Gastroesophageal sphincter (tissue), 4 donors: ENCODE data around the gene ETS2. TPM values are rescaled to one million over a fixed set of nuclear protein-coding genes. Genes with fewer than 3 reads are reported as not detected.

ENCODE experiments used
- ATAC-seq: fragments of 150-250 bp; one replicate; pipeline ENCODE4 v1.9.1; 2016; ENCODE audit warnings: mild to moderate bottlenecking, moderate library complexity
- H3K27ac ChIP-seq, 4 donors: fragments of 200-600 bp; sonication (generic) in 3 of 4; 1 replicate in 3 of 4; 2 replicates in 1 of 4; pipeline ENCODE4 v1.5.1; 2016 to 2019
- H3K27me3 ChIP-seq: fragments of 200-600 bp; sonication (generic); one replicate; pipeline ENCODE4 v1.5.1; 2019
- H3K36me3 ChIP-seq, 2 donors: fragments of 200-600 bp; sonication (generic); one replicate each; pipeline ENCODE4 v1.5.1; 2019; ENCODE audit warnings: control low read depth in 1 of 2
- H3K4me1 ChIP-seq, 3 donors: fragments of 200-600 bp; sonication (generic); 1 replicate in 2 of 3; 2 replicates in 1 of 3; pipeline ENCODE4 v1.5.1; 2016 to 2019; ENCODE audit warnings: control low read depth in 2 of 3
- H3K4me3 ChIP-seq, 2 donors: fragments of 200-600 bp; sonication (generic); one replicate each; pipeline ENCODE4 v1.5.1; 2019; ENCODE audit warnings: mild to moderate bottlenecking in 1 of 2, moderate library complexity in 1 of 2
- H3K9me3 ChIP-seq, 3 donors: fragments of 200-600 bp; sonication (generic); one replicate each; pipeline ENCODE4 v1.5.1; 2017 to 2019; ENCODE audit warnings: control low read depth in 2 of 3
- EP300 ChIP-seq: sonication (generic); formaldehyde crosslinking; IDR thresholded peaks from one replicate; pipeline ENCODE4 v1.6.1; 2017; ENCODE audit warnings: antibody characterized with exemption, mild to moderate bottlenecking
- POLR2A ChIP-seq, 2 donors: fragments of 450-650 bp; IDR thresholded peaks; one replicate each; pipeline ENCODE4 v1.6.1; 2017; ENCODE audit warnings: antibody characterized with exemption in 2 of 2, mild to moderate bottlenecking in 2 of 2, moderate library complexity in 1 of 2
- POLR2AphosphoS5 ChIP-seq: sonication (generic); formaldehyde crosslinking; IDR thresholded peaks from one replicate; pipeline ENCODE4 v1.6.1; 2017; ENCODE audit warnings: antibody characterized with exemption
- WGBS, 2 donors: methylation state at CpG; one replicate each; pipeline ENCODE4 v1.1.5; 2018; ENCODE audit warnings: low coverage in 1 of 2; 5-methylcytosine and 5-hydroxymethylcytosine counted together
- total RNA-seq, 4 donors: library from RNA; depleted of rRNA; stranded (reverse); fragments of >200 nt; gene quantifications; one replicate each; pipeline ENCODE4 v1.1.0, GENCODE V29; 2016
- TF ChIP-seq, protein P1 (sequence below), 4 experiments: fragments of 200-600 bp in 2 of 4; fragments of 450-650 bp in 2 of 4; sonication (generic) in 1 of 4; IDR thresholded peaks; one replicate each; pipeline ENCODE4 v1.5.1; 2017 to 2019; ENCODE audit warnings: antibody characterized with exemption in 4 of 4, mild to moderate bottlenecking in 2 of 4, moderate library complexity in 2 of 4

ETS2 gene
- total RNA-seq, 4 donors from 2014 or later, result 50.9 to 169 (median 63.5) TPM

DNA sequence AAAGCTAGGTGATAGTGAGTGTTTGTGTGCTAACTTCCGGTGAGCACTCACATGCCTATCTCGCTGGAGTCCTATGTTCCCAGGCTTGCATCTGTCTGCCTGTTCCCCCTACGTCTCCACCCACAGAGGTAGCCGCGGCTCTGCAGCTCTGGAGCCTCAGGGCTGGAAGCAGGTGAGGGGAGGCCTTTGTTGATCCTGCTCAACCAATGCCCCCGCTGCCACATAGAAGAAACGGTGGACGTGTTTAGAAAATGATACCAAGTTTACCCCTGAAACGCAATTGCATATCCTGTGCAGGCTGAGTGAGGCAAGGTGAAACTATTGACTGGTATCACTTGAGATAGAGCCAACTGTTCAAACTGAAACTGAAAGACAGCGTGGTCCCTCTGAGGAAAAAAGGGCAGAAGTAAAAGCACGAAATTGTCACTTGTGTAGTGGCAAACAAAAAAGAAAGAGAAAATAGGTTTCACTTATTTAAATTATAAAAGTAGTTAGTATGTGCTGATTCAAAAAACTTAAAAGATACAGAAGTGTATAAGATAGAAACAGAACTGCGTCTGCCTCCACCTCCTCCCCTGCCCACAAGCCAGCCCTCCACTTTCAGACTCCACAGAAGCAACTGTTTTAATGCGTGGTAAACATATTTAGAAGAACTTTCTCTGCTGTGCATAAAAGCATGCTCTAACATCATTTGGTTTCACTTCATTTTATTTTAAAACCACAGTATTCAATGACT, 38.6 kb upstream of the ETS2 start:
- no peak for ATAC-seq
- TF ChIP-seq POLR2A (IDR thresholded peaks at IDR 0.05) (no peak), EP300 (no peak), POLR2AphosphoS5 (no peak)
- TF ChIP-seq, protein P1, sequence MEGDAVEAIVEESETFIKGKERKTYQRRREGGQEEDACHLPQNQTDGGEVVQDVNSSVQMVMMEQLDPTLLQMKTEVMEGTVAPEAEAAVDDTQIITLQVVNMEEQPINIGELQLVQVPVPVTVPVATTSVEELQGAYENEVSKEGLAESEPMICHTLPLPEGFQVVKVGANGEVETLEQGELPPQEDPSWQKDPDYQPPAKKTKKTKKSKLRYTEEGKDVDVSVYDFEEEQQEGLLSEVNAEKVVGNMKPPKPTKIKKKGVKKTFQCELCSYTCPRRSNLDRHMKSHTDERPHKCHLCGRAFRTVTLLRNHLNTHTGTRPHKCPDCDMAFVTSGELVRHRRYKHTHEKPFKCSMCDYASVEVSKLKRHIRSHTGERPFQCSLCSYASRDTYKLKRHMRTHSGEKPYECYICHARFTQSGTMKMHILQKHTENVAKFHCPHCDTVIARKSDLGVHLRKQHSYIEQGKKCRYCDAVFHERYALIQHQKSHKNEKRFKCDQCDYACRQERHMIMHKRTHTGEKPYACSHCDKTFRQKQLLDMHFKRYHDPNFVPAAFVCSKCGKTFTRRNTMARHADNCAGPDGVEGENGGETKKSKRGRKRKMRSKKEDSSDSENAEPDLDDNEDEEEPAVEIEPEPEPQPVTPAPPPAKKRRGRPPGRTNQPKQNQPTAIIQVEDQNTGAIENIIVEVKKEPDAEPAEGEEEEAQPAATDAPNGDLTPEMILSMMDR (IDR thresholded peaks at IDR 0.05), result no peak
- Histone ChIP-seq H3K36me3 (no peaks in the 10 kb centered on the region), H3K27ac (no peak overlapping the region), H3K4me3 (peak overlapping the region in 1 of 2 donors; percentile 19), H3K9me3 (no peaks in the 10 kb centered on the region), H3K27me3 (no peaks in the 10 kb centered on the region), H3K4me1 (peaks cover 0 to 28% (median 0%) of the 10 kb centered on the region in 3 donors)
- 75 to 76% methylated on average over 4 to 13 of the region's 13 CpGs for WGBS, 2 donors

DNA sequence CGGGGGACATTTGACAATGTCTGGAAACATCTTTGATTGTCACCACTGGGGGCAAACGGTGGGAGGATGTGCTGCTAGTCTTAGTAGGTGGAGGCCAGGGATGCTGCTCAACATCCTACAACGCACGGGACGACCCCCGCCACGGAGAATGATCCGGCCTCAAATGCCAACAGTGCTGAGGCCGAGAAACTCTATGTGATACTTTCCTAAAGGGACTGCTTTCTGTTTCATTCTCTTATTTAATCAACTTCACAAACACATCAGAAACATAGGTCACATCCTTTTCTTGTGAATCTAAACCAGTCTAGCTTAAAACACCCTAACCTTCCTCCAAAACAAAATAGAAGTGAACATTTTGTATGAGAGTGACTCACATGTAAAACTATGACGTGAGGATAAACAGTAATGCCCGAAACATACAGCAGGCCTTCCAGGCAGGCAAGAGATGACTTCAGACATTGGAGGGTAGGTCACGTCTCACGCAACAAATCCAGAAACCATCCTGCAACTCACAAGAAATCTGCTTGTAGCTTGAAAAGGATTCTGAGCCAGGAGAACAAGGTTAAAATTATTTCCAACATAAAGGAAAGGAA, 37.2 kb upstream of the ETS2 start:
- Histone ChIP-seq H3K4me3 (no peak overlapping the region), H3K4me1 (peaks cover 0 to 35% (median 0%) of the 10 kb centered on the region in 3 donors), H3K36me3 (no peaks in the 10 kb centered on the region), H3K27ac (peak overlapping the region in 3 of 4 donors; percentile 10 to 62 (median 36)), H3K27me3 (no peaks in the 10 kb centered on the region), H3K9me3 (no peaks in the 10 kb centered on the region)
- WGBS, 2 donors, result 54 to 58% methylated on average over 7 to 13 of the region's 13 CpGs
- TF ChIP-seq, protein P1 (IDR thresholded peaks at IDR 0.05), result no peak
- TF ChIP-seq POLR2AphosphoS5, result peak; percentile 98
- peak; percentile 37 for ATAC-seq

DNA sequence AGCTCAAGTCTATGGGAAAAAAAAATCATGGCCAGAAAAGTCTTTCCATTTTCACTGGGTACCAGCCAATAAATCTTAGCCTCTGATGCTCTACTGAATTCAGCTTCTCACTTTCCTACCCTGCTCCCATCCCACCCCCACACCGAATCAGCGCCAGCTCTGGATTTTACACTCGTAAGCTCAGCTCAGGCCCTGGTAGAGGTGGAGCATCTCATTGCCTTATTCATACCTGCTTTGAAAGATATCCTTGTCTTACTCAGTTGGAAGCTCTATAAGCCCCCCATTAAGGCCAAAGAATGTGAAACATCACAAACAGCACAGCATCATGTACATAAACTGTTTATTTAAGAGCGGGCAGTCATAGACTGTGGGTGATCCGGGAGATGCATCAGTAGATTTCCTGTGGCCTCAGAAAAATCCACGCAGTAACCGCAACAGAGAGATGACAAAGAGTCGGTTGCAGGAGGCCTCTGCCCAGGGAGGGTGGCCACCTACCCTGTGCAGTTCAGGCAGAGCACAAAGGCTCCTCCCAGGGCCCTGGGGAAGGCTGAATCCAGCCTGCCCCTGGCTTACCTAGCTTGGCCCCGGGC, 36.4 kb upstream of the ETS2 start:
- peaks cover 0 to 40% (median 0%) of the 10 kb centered on the region in 3 donors for H3K4me1 ChIP-seq
- H3K27me3 ChIP-seq, result no peaks in the 10 kb centered on the region
- H3K36me3 ChIP-seq, result no peaks in the 10 kb centered on the region
- ATAC-seq, result no peak
- H3K27ac ChIP-seq, result peak overlapping the region in 3 of 4 donors; percentile 10 to 62 (median 36)
- H3K9me3 ChIP-seq, result no peaks in the 10 kb centered on the region
- no peak overlapping the region for H3K4me3 ChIP-seq
- 38 to 51% methylated on average over 4 to 7 of the region's 9 CpGs for WGBS, 2 donors
- TF ChIP-seq, protein P1 (IDR thresholded peaks at IDR 0.05), result no peak
- TF ChIP-seq POLR2AphosphoS5 (no peak), POLR2A (IDR thresholded peaks at IDR 0.05) (no peak), EP300 (no peak)

DNA sequence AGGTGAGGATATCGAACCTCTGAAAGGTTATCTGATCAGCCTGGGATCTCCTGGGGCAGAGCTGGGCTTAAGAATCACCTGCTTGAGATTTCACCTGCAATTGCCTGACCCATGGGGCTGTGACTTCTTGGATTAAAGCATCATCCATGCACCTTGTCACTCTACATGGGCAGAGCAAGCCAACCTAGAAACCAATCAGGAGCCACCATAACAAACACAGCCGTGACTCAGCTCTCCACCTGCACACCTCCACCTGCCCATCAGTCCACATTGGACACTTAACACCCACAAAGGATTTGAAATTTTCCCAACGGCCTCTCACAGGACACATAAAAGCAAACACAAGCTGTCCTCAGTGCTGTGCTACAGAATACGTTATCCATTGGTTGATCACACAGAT, 35.1 kb upstream of the ETS2 start:
- 86 to 90% methylated on average over 4 of the region's 4 CpGs for WGBS, 2 donors
- Histone ChIP-seq H3K27me3 (no peaks in the 10 kb centered on the region), H3K9me3 (no peaks in the 10 kb centered on the region), H3K4me3 (no peak overlapping the region), H3K27ac (no peak overlapping the region), H3K4me1 (peaks cover 0 to 40% (median 0%) of the 10 kb centered on the region in 3 donors), H3K36me3 (no peaks in the 10 kb centered on the region)
- TF ChIP-seq, protein P1 (IDR thresholded peaks at IDR 0.05), result no peak
- TF ChIP-seq POLR2AphosphoS5, result no peak
- TF ChIP-seq POLR2A (IDR thresholded peaks at IDR 0.05), result no peak
- no peak for TF ChIP-seq EP300
- no peak for ATAC-seq
